OCI-LY3 (cell line): ENCODE measurements around the gene FTO.
A peak's percentile ranks its signal among the peaks of the same experiment; 100 is the strongest.

Experiments
- H2AFZ ChIP-seq: fragments of 200-600, 300-600 bp; shearing (Covaris generic); 2 replicates; pipeline ENCODE4 v1.6.0; 2014; ENCODE audit warnings: antibody characterized with exemption, low read depth, low read length
- H3K27ac ChIP-seq: fragments of 200-600, 300-600 bp; sonication (generic); 2 replicates; pipeline ENCODE4 v1.5.1; 2014; ENCODE audit warnings: mild to moderate bottlenecking, low read length, moderate library complexity, mixed read lengths
- H3K27me3 ChIP-seq: fragments of 200-600, 300-600 bp; sonication (generic); 2 replicates; pipeline ENCODE4 v1.6.1; 2014; ENCODE audit warnings: low read depth, low read length, mixed read lengths
- H3K36me3 ChIP-seq: fragments of 200-600, 300-600 bp; sonication (generic); replicated peaks from 2 replicates; pipeline ENCODE3; 2014; ENCODE audit warnings: low read depth, low read length, mixed read lengths
- H3K4me1 ChIP-seq: fragments of 300-600, 200-600 bp; sonication (generic); 2 replicates; pipeline ENCODE4 v1.6.1; 2014; ENCODE audit warnings: low read length, mixed read lengths
- H3K4me2 ChIP-seq: fragments of 200-600, 300-600 bp; sonication (generic); 2 replicates; pipeline ENCODE4 v1.6.1; 2014; ENCODE audit warnings: low read length, mixed read lengths
- H3K4me3 ChIP-seq: fragments of 300-600, 200-600 bp; sonication (generic); 2 replicates; pipeline ENCODE4 v1.5.1; 2014; ENCODE audit warnings: antibody characterized with exemption, mild to moderate bottlenecking, low read length, moderate library complexity
- H3K79me2 ChIP-seq: fragments of 300-600, 200-600 bp; shearing (Covaris generic); 2 replicates; pipeline ENCODE4 v1.6.1; 2014; ENCODE audit warnings: mild to moderate bottlenecking, low read length, mixed read lengths
- H3K9ac ChIP-seq: fragments of 300-600, 200-600 bp; shearing (Covaris generic); 2 replicates; pipeline ENCODE4 v1.6.0; 2014; ENCODE audit warnings: mild to moderate bottlenecking, low read length, moderate library complexity
- H3K9me3 ChIP-seq: fragments of 200-600, 300-600 bp; shearing (Covaris generic); 2 replicates; pipeline ENCODE4 v1.6.1; 2014; ENCODE audit warnings: low read length, mixed read lengths; ENCODE audit not compliant: insufficient read depth
- H4K20me1 ChIP-seq: fragments of 200-600, 300-600 bp; sonication (generic); 2 replicates; pipeline ENCODE4 v1.6.1; 2016; ENCODE audit warnings: low read length, mixed read lengths; ENCODE audit not compliant: insufficient read depth
- EZH2phosphoT487 ChIP-seq: fragments of 200-600 bp; shearing (Covaris generic); IDR thresholded peaks from 2 replicates; pipeline ENCODE4 v1.6.1; 2018; ENCODE audit warnings: antibody characterized with exemption, mixed run types, low read depth
- TF ChIP-seq, protein P1 (sequence below): fragments of 200-600, 300-600 bp; sonication (generic); IDR thresholded peaks from 2 replicates; pipeline ENCODE4 v1.5.1; 2014; ENCODE audit warnings: antibody characterized with exemption, low read length, low read depth

FTO gene

DNA sequence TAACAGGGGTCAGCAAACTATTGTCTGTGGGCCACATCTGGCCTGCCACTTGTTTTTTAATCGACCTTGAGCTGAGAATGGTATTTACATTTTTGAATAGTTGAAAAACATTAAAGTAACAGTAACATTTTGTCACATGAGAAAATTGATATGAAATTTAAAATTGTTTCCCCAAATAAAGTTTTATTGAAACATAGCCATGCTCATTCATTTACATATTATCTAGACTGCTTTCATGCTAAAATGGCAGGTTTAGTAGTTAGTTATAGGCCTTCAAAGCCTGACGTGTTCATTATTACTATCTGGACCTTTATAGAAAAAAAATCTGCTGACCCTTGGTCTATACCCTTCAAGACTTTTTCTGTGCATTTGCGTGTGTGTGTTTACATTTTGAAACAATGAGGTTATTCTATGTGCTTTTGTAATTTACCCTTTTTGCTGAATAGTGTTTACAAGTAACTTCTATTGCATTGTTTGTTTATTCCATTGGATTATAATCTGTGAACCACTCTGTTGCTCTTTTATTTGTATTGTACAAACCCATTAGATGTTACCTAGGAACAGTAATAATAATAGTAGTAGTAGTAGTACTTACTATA, 37.1 kb downstream of the FTO start:
- Histone ChIP-seq H3K9me3 (no peaks in the 10 kb centered on the region), H2AFZ (no peak overlapping the region), H3K4me1 (peaks cover 7% of the 10 kb centered on the region; the same call in 1 of the 2 replicates), H3K27me3 (no peaks in the 10 kb centered on the region), H3K9ac (no peak overlapping the region), H3K79me2 (peaks cover 7% of the 10 kb centered on the region; the same call in 1 of the 2 replicates), H3K36me3 (no peaks in the 10 kb centered on the region), H3K4me3 (no peak overlapping the region), H4K20me1 (peaks cover 7% of the 10 kb centered on the region), H3K4me2 (no peak overlapping the region), H3K27ac (no peak overlapping the region)
- TF ChIP-seq EZH2phosphoT487, result no peak
- TF ChIP-seq, protein P1, sequence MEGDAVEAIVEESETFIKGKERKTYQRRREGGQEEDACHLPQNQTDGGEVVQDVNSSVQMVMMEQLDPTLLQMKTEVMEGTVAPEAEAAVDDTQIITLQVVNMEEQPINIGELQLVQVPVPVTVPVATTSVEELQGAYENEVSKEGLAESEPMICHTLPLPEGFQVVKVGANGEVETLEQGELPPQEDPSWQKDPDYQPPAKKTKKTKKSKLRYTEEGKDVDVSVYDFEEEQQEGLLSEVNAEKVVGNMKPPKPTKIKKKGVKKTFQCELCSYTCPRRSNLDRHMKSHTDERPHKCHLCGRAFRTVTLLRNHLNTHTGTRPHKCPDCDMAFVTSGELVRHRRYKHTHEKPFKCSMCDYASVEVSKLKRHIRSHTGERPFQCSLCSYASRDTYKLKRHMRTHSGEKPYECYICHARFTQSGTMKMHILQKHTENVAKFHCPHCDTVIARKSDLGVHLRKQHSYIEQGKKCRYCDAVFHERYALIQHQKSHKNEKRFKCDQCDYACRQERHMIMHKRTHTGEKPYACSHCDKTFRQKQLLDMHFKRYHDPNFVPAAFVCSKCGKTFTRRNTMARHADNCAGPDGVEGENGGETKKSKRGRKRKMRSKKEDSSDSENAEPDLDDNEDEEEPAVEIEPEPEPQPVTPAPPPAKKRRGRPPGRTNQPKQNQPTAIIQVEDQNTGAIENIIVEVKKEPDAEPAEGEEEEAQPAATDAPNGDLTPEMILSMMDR, result no peak

DNA sequence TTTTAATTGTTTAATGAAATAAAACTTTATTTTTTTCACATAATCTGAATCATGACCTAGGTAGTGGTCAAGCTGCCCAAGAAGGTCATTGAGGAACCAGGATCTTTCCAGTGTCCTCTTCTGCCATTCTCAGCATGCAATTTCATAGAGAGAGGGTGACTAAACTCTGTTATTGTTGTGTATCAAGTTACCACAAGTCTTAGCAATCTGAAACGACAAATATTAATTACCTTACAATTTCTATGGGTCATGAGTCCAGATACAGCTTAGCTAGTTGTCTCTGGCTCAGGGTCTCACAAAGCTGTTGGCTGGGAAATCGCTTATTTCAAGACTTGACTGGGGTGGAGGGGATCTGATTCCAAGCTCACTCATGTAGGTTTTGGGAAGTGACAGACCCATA, 37.6 kb downstream of the FTO start:
- H3K4me3 ChIP-seq, result no peak overlapping the region
- H3K4me1 ChIP-seq, result peaks cover 7% of the 10 kb centered on the region; the same call in 1 of the 2 replicates
- H3K4me2 ChIP-seq, result no peak overlapping the region
- TF ChIP-seq, protein P1, result no peak
- TF ChIP-seq EZH2phosphoT487, result no peak
- H3K9me3 ChIP-seq, result no peaks in the 10 kb centered on the region
- H3K9ac ChIP-seq, result no peak overlapping the region
- H2AFZ ChIP-seq, result no peak overlapping the region
- H3K36me3 ChIP-seq, result no peaks in the 10 kb centered on the region
- H3K27me3 ChIP-seq, result no peaks in the 10 kb centered on the region
- peaks cover 7% of the 10 kb centered on the region for H4K20me1 ChIP-seq
- H3K27ac ChIP-seq, result no peak overlapping the region
- peaks cover 10% of the 10 kb centered on the region; the same call in 1 of the 2 replicates for H3K79me2 ChIP-seq

DNA sequence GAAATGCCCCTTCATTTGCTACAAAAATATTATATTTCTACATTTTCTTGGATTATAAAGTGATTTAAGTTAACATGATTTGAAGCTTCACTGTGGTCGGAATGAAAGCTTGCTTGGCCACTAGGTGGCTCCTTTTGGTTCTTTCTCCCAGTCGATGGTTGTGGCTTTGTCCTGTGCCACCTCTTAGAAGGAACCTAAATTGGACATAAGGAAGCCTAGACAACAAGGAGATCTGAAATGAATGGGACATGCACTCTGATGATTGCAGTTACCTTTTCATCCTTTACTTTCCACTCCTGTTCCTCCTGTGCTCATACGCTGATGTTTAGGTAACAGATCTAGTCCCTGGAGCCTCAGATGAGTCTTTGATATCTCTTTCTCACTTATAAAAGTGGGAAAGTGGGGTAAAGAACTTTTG, 39.2 kb downstream of the FTO start:
- Histone ChIP-seq H3K27ac (no peak overlapping the region), H4K20me1 (peaks cover 7% of the 10 kb centered on the region)

DNA sequence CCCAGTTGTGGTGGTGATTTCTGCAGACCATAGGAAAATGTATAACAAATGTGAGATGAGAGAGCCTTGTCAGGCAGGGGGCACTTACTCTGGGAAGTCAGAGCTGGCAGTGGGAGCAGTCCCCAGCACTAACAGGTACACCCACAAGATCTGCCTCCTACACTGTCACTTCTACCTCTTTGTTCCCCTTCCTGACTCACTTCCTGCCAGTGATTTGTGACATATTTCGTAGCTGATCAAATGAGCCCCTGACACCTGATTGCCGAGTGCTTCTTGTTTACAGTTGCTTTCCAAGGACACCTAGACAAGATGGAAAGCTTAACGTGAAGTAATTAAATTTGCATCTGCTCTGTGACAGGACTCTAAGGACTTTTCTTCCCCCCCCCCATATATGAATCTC, 40.5 kb downstream of the FTO start:
- TF ChIP-seq, protein P1, result no peak
- no peak for TF ChIP-seq EZH2phosphoT487
- H3K4me3 ChIP-seq, result no peak overlapping the region
- no peaks in the 10 kb centered on the region for H3K36me3 ChIP-seq
- H3K27me3 ChIP-seq, result no peaks in the 10 kb centered on the region
- peaks cover 16% of the 10 kb centered on the region; the same call in 1 of the 2 replicates for H3K79me2 ChIP-seq
- H3K4me1 ChIP-seq, result peaks cover 9% of the 10 kb centered on the region; the same call in 1 of the 2 replicates
- peak overlapping the region; percentile 16; the same call in 1 of the 2 replicates for H3K4me2 ChIP-seq
- no peak overlapping the region for H3K27ac ChIP-seq
- no peaks in the 10 kb centered on the region; the same call in 1 of the 2 replicates for H3K9me3 ChIP-seq
- H2AFZ ChIP-seq, result no peak overlapping the region
- H4K20me1 ChIP-seq, result peaks cover 7% of the 10 kb centered on the region
- H3K9ac ChIP-seq, result no peak overlapping the region

More for the DNA sequence above, 39.2 kb downstream of the FTO start:
- H3K4me1 ChIP-seq, result peaks cover 9% of the 10 kb centered on the region; the same call in 1 of the 2 replicates
- no peak overlapping the region for H3K4me3 ChIP-seq
- H3K27me3 ChIP-seq, result no peaks in the 10 kb centered on the region
- no peak for TF ChIP-seq EZH2phosphoT487
- TF ChIP-seq, protein P1, result peak; percentile 79
- no peak overlapping the region for H3K4me2 ChIP-seq
- no peaks in the 10 kb centered on the region for H3K36me3 ChIP-seq
- no peaks in the 10 kb centered on the region; the same call in 1 of the 2 replicates for H3K9me3 ChIP-seq
- H2AFZ ChIP-seq, result no peak overlapping the region
- peaks cover 16% of the 10 kb centered on the region; the same call in 1 of the 2 replicates for H3K79me2 ChIP-seq
- H3K9ac ChIP-seq, result no peak overlapping the region
